PC-3 (cell line): Measurements from ENCODE around the gene AGPAT3. TPM values are rescaled to one million over a fixed set of nuclear protein-coding genes. Genes with fewer than 3 reads are reported as not detected.

Experiments used
- ATAC-seq: fragments of 200-7000 bp; cut with Tn5 transposase; 2 replicates; pipeline ENCODE4 v1.9.1; 2020; ENCODE audit warnings: mild to moderate bottlenecking, moderate library complexity
- BruUV-seq: library from RNA; stranded (reverse); fragments of 400-500 nt; replicated peaks from 2 replicates; lab custom pipeline; 2021; lab: Mats Ljungman, UMichigan
- CTCF ChIA-PET: fragments of 300-600 bp; sonication (Branson Sonifier 250); formaldehyde crosslinking; loops from one replicate; lab custom pipeline; 2022; ENCODE audit warnings: antibody characterized with exemption; lab: Charles Lee
- POLR2A ChIA-PET: fragments of 300-600 bp; sonication (Branson Sonifier 250); formaldehyde crosslinking; loops from one replicate; lab custom pipeline; 2022; ENCODE audit warnings: antibody characterized with exemption; ENCODE audit not compliant: unreplicated experiment; lab: Charles Lee
- DNase-seq: peaks from one replicate; pipeline ENCODE4 v3.0.0-alpha.2; 2015
- H2AFZ ChIP-seq: fragments of 300-600 bp; sonication (generic); 2 replicates; pipeline ENCODE4 v1.6.0; 2016; ENCODE audit warnings: antibody characterized with exemption, low read length
- H3F3A ChIP-seq: fragments of 300-600 bp; sonication (generic); one replicate; pipeline ENCODE4 v1.6.0; 2017; ENCODE audit warnings: antibody characterized with exemption, low read length, control low read depth, mild to moderate bottlenecking; ENCODE audit not compliant: unreplicated experiment
- H3K27ac ChIP-seq: fragments of 300-600 bp; sonication (generic); 2 replicates; pipeline ENCODE4 v1.5.1; 2016; ENCODE audit warnings: mild to moderate bottlenecking, low read length
- H3K27me3 ChIP-seq: fragments of 300-600 bp; sonication (generic); 2 replicates; pipeline ENCODE4 v1.6.1; 2016; ENCODE audit warnings: low read length, mixed read lengths
- H3K36me3 ChIP-seq: fragments of 300-600 bp; sonication (generic); 2 replicates; pipeline ENCODE4 v1.6.1; 2016; ENCODE audit warnings: low read depth, mixed run types, low read length, mixed read lengths
- H3K4me1 ChIP-seq: fragments of 300-600 bp; sonication (generic); 2 replicates; pipeline ENCODE4 v1.5.1; 2016; ENCODE audit warnings: low read length; ENCODE audit not compliant: insufficient read depth
- H3K4me2 ChIP-seq: fragments of 300-600 bp; sonication (generic); 2 replicates; pipeline ENCODE4 v1.6.0; 2016; ENCODE audit warnings: low read length
- H3K4me3 ChIP-seq: fragments of 300-600 bp; sonication (generic); 2 replicates; pipeline ENCODE4 v1.5.1; 2016; ENCODE audit warnings: mild to moderate bottlenecking, low read length, mixed read lengths
- H3K79me2 ChIP-seq: fragments of 300-600 bp; sonication (generic); 2 replicates; pipeline ENCODE4 v1.6.1; 2017; ENCODE audit warnings: low read length, mixed read lengths
- H3K9ac ChIP-seq: fragments of 300-600 bp; sonication (generic); 2 replicates; pipeline ENCODE4 v1.6.0; 2016; ENCODE audit warnings: mild to moderate bottlenecking, low read length
- H3K9me2 ChIP-seq: fragments of 300-600 bp; sonication (generic); replicated peaks from 2 replicates; pipeline ENCODE4 v1.6.1; 2016; ENCODE audit warnings: mixed run types, low read length, mixed read lengths
- H3K9me3 ChIP-seq: fragments of 300-600 bp; sonication (generic); 2 replicates; pipeline ENCODE4 v1.6.1; 2016; ENCODE audit warnings: low read length, mixed read lengths
- H4K20me1 ChIP-seq: fragments of 300-600 bp; sonication (generic); 2 replicates; pipeline ENCODE4 v1.6.1; 2016; ENCODE audit warnings: low read length, mixed read lengths
- CTCF ChIP-seq: fragments of 300-600 bp; sonication (generic); conservative IDR thresholded peaks from 2 replicates; pipeline ENCODE4 v1.5.1; 2017; ENCODE audit warnings: antibody characterized with exemption, low read depth, mild to moderate bottlenecking, low read length
- EZH2 ChIP-seq: fragments of 300-600 bp; sonication (generic); IDR thresholded peaks from one replicate; pipeline ENCODE4 v1.6.1; 2017; ENCODE audit warnings: antibody characterized with exemption, mild to moderate bottlenecking, low read length; ENCODE audit not compliant: unreplicated experiment
- EZH2phosphoT487 ChIP-seq: fragments of 300-600 bp; sonication (generic); IDR thresholded peaks from 2 replicates; pipeline ENCODE4 v1.6.1; 2018; ENCODE audit warnings: mild to moderate bottlenecking, antibody characterized with exemption, low read length, borderline replicate concordance
- intact Hi-C: fragments of 100-400 bp; cut with micrococcal nuclease; formaldehyde crosslinking; loops from 2 replicates; pipeline ENCODE4 v1.9.0; 2023
- total RNA-seq: library from RNA; depleted of rRNA; stranded (reverse); fragments of >200 nt; gene quantifications from 2 replicates; pipeline ENCODE4 v1.2.3, GENCODE V29; 2014

AGPAT3 gene
- total RNA-seq, 1 experiment from 2014 or later, result 76.1 TPM

- H3K36me3 ChIP-seq, result no peaks in the 10 kb centered on the region
- H3K9ac ChIP-seq, result no peak overlapping the region
- H2AFZ ChIP-seq, result peak overlapping the region; percentile 28
- no peaks in the 10 kb centered on the region for H3K9me2 ChIP-seq
- H3K4me2 ChIP-seq, result peak overlapping the region; percentile 62
- H3K4me1 ChIP-seq, result peaks cover 6% of the 10 kb centered on the region
- POLR2A ChIA-PET, result interaction anchor here (0.6 kb wide), 1 partner anchor 23 kb away, joined by 3 read pairs; no protein-coding TSS in a partner anchor
- no peak overlapping the region for H3K27ac ChIP-seq
- H3K27me3 ChIP-seq, result no peaks in the 10 kb centered on the region
- H3K4me3 ChIP-seq, result no peak overlapping the region
- TF ChIP-seq EZH2phosphoT487, result no peak
- TF ChIP-seq EZH2, result no peak
- no peak for TF ChIP-seq CTCF
- H3K79me2 ChIP-seq, result no peaks in the 10 kb centered on the region
- ATAC-seq (peak; percentile 67), DNase-seq (peak; percentile 80)
- intact Hi-C loops, result no loop called here
- H3K9me3 ChIP-seq, result no peaks in the 10 kb centered on the region
- no peaks in the 10 kb centered on the region for H4K20me1 ChIP-seq
- CTCF ChIA-PET, result interaction anchor here (0.5 to 1.5 kb wide), 3 partner anchors 57 to 148 kb away, joined by 3 to 6 read pairs (median 4); no protein-coding TSS in a partner anchor
- H3F3A ChIP-seq, result no peaks in the 10 kb centered on the region
- no TSS peak for BruUV-seq
Measured at GRCh38 chr21:43827015-43827611, 37.9 kb upstream of the AGPAT3 start.

- H3F3A ChIP-seq, result no peaks in the 10 kb centered on the region
- H3K79me2 ChIP-seq, result no peaks in the 10 kb centered on the region
- TF ChIP-seq EZH2 (no peak), CTCF (no peak), EZH2phosphoT487 (no peak)
- peaks cover 6% of the 10 kb centered on the region for H3K4me1 ChIP-seq
- H3K27me3 ChIP-seq, result no peaks in the 10 kb centered on the region
- BruUV-seq, result no TSS peak
- no peaks in the 10 kb centered on the region for H4K20me1 ChIP-seq
- no peak overlapping the region for H3K9ac ChIP-seq
- H3K36me3 ChIP-seq, result no peaks in the 10 kb centered on the region
- ChIA-PET CTCF (interaction anchor here (0.6 kb wide), 1 partner anchor 27 kb away, joined by 5 read pairs; no protein-coding TSS in a partner anchor), POLR2A (no interaction called here)
- ATAC-seq, result no peak
- H3K4me2 ChIP-seq, result 0 out of 2 replicates have a peak overlapping the region, but pooled peaks have one; percentile 62
- intact Hi-C loops, result no loop called here
- H3K4me3 ChIP-seq, result no peak overlapping the region
- no peak overlapping the region for H2AFZ ChIP-seq
- no peaks in the 10 kb centered on the region for H3K9me3 ChIP-seq
- H3K27ac ChIP-seq, result no peak overlapping the region
- DNase-seq, result no peak
- H3K9me2 ChIP-seq, result no peaks in the 10 kb centered on the region
Measured at GRCh38 chr21:43829161-43829560, 35.9 kb upstream of the AGPAT3 start.

GRCh38 chr21:43829575-43830119, 35.4 kb upstream of the AGPAT3 start:
- Histone ChIP-seq H3K79me2 (no peaks in the 10 kb centered on the region), H3K36me3 (no peaks in the 10 kb centered on the region), H2AFZ (peak overlapping the region; percentile 55), H4K20me1 (no peaks in the 10 kb centered on the region), H3K27me3 (no peaks in the 10 kb centered on the region), H3K27ac (no peak overlapping the region), H3K4me3 (peak overlapping the region; percentile 18; the same call in 1 of the 2 replicates), H3F3A (no peaks in the 10 kb centered on the region), H3K4me1 (peaks cover 6% of the 10 kb centered on the region), H3K9ac (no peak overlapping the region), H3K9me3 (no peaks in the 10 kb centered on the region), H3K4me2 (peak overlapping the region; percentile 62), H3K9me2 (no peaks in the 10 kb centered on the region)
- TF ChIP-seq EZH2phosphoT487, result no peak
- peak; percentile 57 for TF ChIP-seq CTCF
- BruUV-seq, result no TSS peak
- POLR2A ChIA-PET, result interaction anchor here (0.7 kb wide), 1 partner anchor 120 kb away, joined by 3 read pairs; no protein-coding TSS in a partner anchor
- peak; percentile 52 for DNase-seq
- intact Hi-C loops, result no loop called here
- peak; percentile 39 for ATAC-seq
- CTCF ChIA-PET, result interaction anchor here (0.5 kb wide), 1 partner anchor 11 kb away, joined by 10 read pairs; no protein-coding TSS in a partner anchor
